Hair follicular keratinocyte (primary cell): ENCODE data around the gene PSME3. TPM values are rescaled to one million over a fixed set of nuclear protein-coding genes. Genes with fewer than 3 reads are reported as not detected.

Experiments
- total RNA-seq: library from RNA; depleted of rRNA; stranded (reverse); fragments of >200 nt; gene quantifications from 2 replicates; pipeline ENCODE4 v1.2.3, GENCODE V29; 2015

PSME3 gene
- total RNA-seq: 80.7 and 143 TPM in 2 replicates

GRCh38 chr17:42832934-42833766 is at the start of gene PSME3:
TSS of gene PSME3 (plus strand) at chr17:42833397. CDS start at chr17:42833632, 235 bp downstream.

GRCh38 chr17:42798383-42799380 is 34.5 kb upstream of the PSME3 start, which contains the start of the genes CNTD1 and COA3:
TSS of gene CNTD1 (plus strand) at chr17:42798861. CDS start at chr17:42799068, 207 bp downstream.
TSS of gene COA3 (minus strand) at chr17:42798704. CDS start at chr17:42798681, 23 bp downstream.

GRCh38 chr17:42844271-42844670 is 11.1 kb downstream of the PSME3 start, which contains the start of gene AOC2:
TSS of gene AOC2 (plus strand) at chr17:42844580. CDS start at chr17:42844627, 47 bp downstream.

GRCh38 chr17:42850954-42851353 is 17.8 kb downstream of the PSME3 start, which contains the start of gene AOC3:
TSS of gene AOC3 (plus strand) at chr17:42851199. CDS start at chr17:42851344, 145 bp downstream.

Other genes starting within 250 kb of the PSME3 start
- gene RETREG3, start 224.0 kb upstream of the PSME3 start, total RNA-seq: 42.8 and 63.2 TPM in 2 replicates
- 81.3 and 122 TPM in 2 replicates for gene TUBG1, start 223.7 kb upstream of the PSME3 start, total RNA-seq
- gene TUBG2, start 174.1 kb upstream of the PSME3 start, total RNA-seq: 10.6 and 12.9 TPM in 2 replicates
- 24.2 and 29.9 TPM in 2 replicates for gene PLEKHH3, start 156.4 kb upstream of the PSME3 start, total RNA-seq
- 0.16 TPM in 1 of 2 replicates, not detected in the other for gene CCR10, start 151.6 kb upstream of the PSME3 start, total RNA-seq
- 3.2 and 4.6 TPM in 2 replicates for gene CNTNAP1, start 150.9 kb upstream of the PSME3 start, total RNA-seq
- gene EZH1, start 88.4 kb upstream of the PSME3 start, total RNA-seq: 5.0 and 12.8 TPM in 2 replicates
- gene RAMP2, start 72.2 kb upstream of the PSME3 start, total RNA-seq: 2.3 TPM in 1 of 2 replicates, not detected in the other
- 111 and 147 TPM in 2 replicates for gene VPS25, start 59.9 kb upstream of the PSME3 start, total RNA-seq
- 2.1 and 6.2 TPM in 2 replicates for gene WNK4, start 52.8 kb upstream of the PSME3 start, total RNA-seq
- gene COA3, start 34.7 kb upstream of the PSME3 start, total RNA-seq: 57.3 and 83.3 TPM in 2 replicates
- gene CNTD1, start 34.5 kb upstream of the PSME3 start, total RNA-seq: not detected in 2 replicates
- gene BECN1, start 9.1 kb upstream of the PSME3 start, total RNA-seq: 77.5 and 93.3 TPM in 2 replicates
- gene AOC2, start 11.2 kb downstream of the PSME3 start, total RNA-seq: 0.55 and 0.84 TPM in 2 replicates
- 0.08 and 0.31 TPM in 2 replicates for gene AOC3, start 17.8 kb downstream of the PSME3 start, total RNA-seq
- not detected in 2 replicates for gene G6PC1, start 67.4 kb downstream of the PSME3 start, total RNA-seq
- gene AARSD1, start 131.1 kb downstream of the PSME3 start, total RNA-seq: 25.8 and 40.6 TPM in 2 replicates
- 0.19 TPM in 1 of 2 replicates, not detected in the other for gene PTGES3L, start 146.7 kb downstream of the PSME3 start, total RNA-seq
- gene RUNDC1, start 147.2 kb downstream of the PSME3 start, total RNA-seq: 8.2 and 9.3 TPM in 2 replicates
- 2,008 and 2,439 TPM in 2 replicates for gene RPL27, start 165.0 kb downstream of the PSME3 start, total RNA-seq
- gene IFI35, start 173.4 kb downstream of the PSME3 start, total RNA-seq: 9.9 and 16.0 TPM in 2 replicates
- gene VAT1, start 189.0 kb downstream of the PSME3 start, total RNA-seq: 116 and 173 TPM in 2 replicates
- 0.08 and 0.23 TPM in 2 replicates for gene RND2, start 191.8 kb downstream of the PSME3 start, total RNA-seq